ENCODE data around the gene ESPL1. TPM values are rescaled to one million over a fixed set of nuclear protein-coding genes. Genes with fewer than 3 reads are reported as not detected.

ESPL1 gene
- total and polyA plus RNA-seq, 2 of the 13 experiments (the other 11 are each of a cell fraction or from before 2014, with no cell fraction given) = 5.8 to 11.5 TPM

GRCh38 chr12:53220694-53221202 lies 47.4 kb upstream of the ESPL1 start (continued):
- TF ChIP-seq MIER3 (CRISPR knock-in tag; IDR thresholded peaks at IDR 0.05; ENCODE audit: borderline replicate concordance) (no peak), ZNF264 (CRISPR knock-in tag; IDR thresholded peaks at IDR 0.05) (no peak), ARID2 (CRISPR knock-in tag; IDR thresholded peaks at IDR 0.05; ENCODE audit: borderline replicate concordance) (no peak), TERF1 (CRISPR knock-in tag; IDR thresholded peaks at IDR 0.05) (no peak), ZNF317 (CRISPR knock-in tag; IDR thresholded peaks at IDR 0.05) (no peak), SP140L (CRISPR knock-in tag; IDR thresholded peaks at IDR 0.05; ENCODE audit: borderline replicate concordance) (no peak), ZNF501 (CRISPR knock-in tag; IDR thresholded peaks at IDR 0.05) (no peak), MED13 (CRISPR knock-in tag; IDR thresholded peaks at IDR 0.05) (no peak; the same call in 1 of the 2 replicates), HOXA5 (CRISPR knock-in tag; IDR thresholded peaks at IDR 0.05) (no peak), KLF16 (CRISPR knock-in tag; IDR thresholded peaks at IDR 0.05) (no peak), NFRKB (IDR thresholded peaks at IDR 0.05) (no peak), HNF4G (IDR thresholded peaks at IDR 0.05; ENCODE audit: borderline replicate concordance, low read depth, low read length) (no peak), HNF4G (CRISPR knock-in tag; IDR thresholded peaks at IDR 0.05; ENCODE audit: borderline replicate concordance, low read depth) (no peak), MED8 (CRISPR knock-in tag; IDR thresholded peaks at IDR 0.05; ENCODE audit: insufficient replicate concordance) (no peak), ZNF18 (CRISPR knock-in tag; IDR thresholded peaks at IDR 0.05; ENCODE audit: insufficient replicate concordance) (no peak), GABPA (IDR thresholded peaks at IDR 0.05; ENCODE audit: low read depth, low read length) (no peak), GABPA (CRISPR knock-in tag; IDR thresholded peaks at IDR 0.05; ENCODE audit: low read depth) (no peak), ZNF790 (CRISPR knock-in tag; IDR thresholded peaks at IDR 0.05; ENCODE audit: borderline replicate concordance) (no peak), NBN (conservative IDR thresholded peaks at IDR 0.05) (no peak), MBNL3 (CRISPR knock-in tag; conservative IDR thresholded peaks at IDR 0.05) (no peak), PCBP1 (IDR thresholded peaks at IDR 0.05; ENCODE audit: borderline replicate concordance, low read depth, low read length) (no peak), BATF2 (CRISPR knock-in tag; IDR thresholded peaks at IDR 0.05) (no peak), RARA (CRISPR knock-in tag; IDR thresholded peaks at IDR 0.05) (peak; percentile 93)
- TF ChIP-seq, protein P1, sequence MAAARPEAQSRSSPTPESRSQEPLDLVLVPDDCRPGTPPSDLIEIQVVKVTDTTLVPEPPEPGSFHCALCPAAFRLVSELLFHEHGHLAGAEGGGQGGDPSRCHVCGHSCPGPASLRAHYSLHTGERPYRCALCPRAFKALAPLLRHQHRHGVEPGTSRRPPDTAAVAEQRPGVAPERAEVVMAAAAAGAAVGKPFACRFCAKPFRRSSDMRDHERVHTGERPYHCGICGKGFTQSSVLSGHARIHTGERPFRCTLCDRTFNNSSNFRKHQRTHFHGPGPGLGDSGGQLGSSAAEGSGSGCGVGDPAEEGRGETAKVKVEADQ (CRISPR knock-in tag; IDR thresholded peaks at IDR 0.05; ENCODE audit: borderline replicate concordance) = no peak
- TF ChIP-seq, protein P2, sequence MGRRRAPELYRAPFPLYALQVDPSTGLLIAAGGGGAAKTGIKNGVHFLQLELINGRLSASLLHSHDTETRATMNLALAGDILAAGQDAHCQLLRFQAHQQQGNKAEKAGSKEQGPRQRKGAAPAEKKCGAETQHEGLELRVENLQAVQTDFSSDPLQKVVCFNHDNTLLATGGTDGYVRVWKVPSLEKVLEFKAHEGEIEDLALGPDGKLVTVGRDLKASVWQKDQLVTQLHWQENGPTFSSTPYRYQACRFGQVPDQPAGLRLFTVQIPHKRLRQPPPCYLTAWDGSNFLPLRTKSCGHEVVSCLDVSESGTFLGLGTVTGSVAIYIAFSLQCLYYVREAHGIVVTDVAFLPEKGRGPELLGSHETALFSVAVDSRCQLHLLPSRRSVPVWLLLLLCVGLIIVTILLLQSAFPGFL (CRISPR knock-in tag; IDR thresholded peaks at IDR 0.05) = no peak
- TF ChIP-seq, protein P3, sequence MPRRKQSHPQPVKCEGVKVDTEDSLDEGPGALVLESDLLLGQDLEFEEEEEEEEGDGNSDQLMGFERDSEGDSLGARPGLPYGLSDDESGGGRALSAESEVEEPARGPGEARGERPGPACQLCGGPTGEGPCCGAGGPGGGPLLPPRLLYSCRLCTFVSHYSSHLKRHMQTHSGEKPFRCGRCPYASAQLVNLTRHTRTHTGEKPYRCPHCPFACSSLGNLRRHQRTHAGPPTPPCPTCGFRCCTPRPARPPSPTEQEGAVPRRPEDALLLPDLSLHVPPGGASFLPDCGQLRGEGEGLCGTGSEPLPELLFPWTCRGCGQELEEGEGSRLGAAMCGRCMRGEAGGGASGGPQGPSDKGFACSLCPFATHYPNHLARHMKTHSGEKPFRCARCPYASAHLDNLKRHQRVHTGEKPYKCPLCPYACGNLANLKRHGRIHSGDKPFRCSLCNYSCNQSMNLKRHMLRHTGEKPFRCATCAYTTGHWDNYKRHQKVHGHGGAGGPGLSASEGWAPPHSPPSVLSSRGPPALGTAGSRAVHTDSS (CRISPR knock-in tag; conservative IDR thresholded peaks at IDR 0.05) = no peak

All from HepG2 (cell line).